Stimulated activated CD8-positive, alpha-beta memory T cell treated with anti-CD3 and anti-CD28 coated beads, Interleukin-15, amount 100 ng/mL, for 4 hours (primary cell): Measurements from ENCODE around the gene ZFYVE28.

Source experiments
- DNase-seq, 2 donors: peaks; one replicate each; pipeline ENCODE4 v3.0.0-alpha.2; 2020; ENCODE audit warnings: low read depth in 2 of 2

The ZFYVE28 gene

DNA sequence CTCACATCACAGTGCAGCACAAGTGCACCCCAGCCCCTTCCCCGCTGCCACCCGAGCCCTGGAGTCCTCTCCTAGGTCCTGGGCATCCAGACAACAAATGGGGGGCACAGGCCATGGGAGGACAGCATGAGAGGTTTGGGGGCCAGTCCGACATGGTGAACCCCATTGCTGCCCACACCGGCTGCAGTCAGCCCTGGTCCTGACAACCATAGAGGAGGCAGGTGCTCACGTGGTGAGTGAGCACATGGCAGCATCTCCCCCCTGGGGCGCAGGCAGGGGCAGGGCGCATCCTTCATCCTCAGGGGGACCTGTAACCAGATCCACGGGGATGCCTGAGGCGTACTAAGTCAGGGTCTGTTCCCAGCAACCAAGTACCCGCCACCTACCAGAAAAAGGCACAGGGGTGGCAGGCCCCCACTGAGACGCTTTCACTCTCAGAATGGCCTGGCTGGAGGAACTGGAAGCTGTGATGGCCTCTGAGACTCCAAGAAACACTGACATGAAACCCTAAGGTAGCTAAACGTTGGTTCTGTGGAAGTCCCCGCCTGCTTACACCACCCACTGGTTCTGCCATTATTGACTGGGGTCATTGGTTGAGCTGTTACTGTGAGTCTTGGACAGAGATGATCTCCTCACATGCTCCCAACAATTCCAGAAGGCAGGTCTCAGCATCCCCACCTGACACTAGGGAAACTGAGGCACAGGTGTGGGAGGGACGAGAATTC lies 6.5 kb downstream of the ZFYVE28 start:
- no peak for DNase-seq

DNA sequence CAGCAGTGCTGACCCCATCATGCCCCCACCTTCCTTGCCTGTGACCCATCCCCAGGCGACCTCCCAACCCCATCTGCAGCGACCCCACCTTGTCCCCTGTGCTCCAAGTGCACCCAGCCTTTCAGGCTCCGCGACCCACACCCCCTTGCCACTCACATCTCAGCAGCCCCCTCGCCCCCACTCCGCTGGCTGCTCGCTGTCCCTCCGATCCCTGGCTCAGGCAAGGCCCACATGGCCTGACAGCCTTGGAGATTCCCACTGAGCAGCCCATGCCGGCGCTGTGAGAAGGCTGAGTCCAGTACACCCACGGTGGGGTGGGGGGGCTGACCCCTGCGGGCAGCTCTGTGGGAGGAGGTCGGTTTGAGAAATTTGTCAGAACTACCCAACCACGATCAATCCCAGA lies 9.1 kb downstream of the ZFYVE28 start:
- DNase-seq: no peak

DNA sequence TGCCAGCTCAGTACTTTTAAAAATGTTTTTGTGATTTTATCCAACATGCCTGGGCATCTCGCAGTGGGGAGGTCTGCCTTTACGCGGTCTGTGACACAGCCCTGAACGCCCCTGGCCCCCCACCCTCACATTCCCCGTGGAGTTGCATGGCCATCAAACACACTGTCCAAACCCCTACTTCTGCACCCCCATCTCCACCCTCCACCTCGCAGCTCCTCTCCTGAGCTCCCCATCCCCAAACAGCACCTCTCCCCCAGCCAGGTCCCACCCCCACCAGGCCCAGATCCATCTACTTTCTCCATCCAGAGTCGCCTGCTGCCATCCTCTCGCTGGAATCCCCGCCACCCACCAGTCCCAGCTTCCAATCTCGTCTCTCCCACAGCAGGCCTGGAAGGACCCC lies 9.5 kb downstream of the ZFYVE28 start:
- DNase-seq: no peak

DNA sequence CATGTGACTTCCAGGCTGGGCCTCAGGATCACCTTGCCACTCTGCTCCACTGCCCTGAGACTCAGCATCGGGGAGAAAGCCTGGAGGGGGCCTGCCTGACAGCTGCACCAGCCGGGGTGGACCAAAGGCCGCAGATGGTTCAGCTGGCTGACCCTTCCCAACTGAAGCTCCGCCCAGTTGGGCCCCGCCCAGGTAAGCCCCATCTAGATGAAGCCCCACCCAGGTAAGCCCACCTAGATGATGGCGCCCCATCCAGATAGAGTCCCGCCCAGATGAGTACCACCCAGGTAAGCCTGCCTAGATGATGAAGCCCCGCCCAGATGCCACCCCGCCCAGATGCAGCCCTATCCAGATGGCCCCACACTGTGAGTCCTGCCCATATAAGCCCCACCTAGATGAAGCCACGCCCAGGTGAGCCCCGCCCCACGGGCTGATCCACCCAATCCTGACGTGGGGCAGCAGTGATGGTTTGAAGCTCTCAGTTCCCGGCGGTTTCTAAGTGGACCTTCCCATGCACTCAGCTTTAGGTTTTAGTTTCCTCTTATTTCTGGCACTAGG lies 10.0 kb downstream of the ZFYVE28 start:
- no peak for DNase-seq

DNA sequence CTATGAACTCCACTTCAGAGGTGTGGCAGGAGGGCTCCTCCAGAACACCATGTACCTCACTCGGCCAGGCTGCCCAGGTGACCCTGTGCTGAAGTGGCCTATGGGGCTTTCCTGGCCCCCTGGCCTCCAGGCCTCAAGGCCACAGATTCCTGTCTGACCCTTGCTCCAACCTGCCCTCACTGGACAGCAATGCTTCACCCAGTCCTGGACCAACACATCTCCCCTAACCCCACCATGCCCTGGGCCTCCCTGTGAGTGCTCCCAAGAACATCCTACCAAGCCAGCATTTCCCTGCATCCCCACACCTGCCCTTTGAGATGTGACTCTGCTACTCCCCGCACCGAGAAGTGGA lies 10.5 kb downstream of the ZFYVE28 start:
- no peak for DNase-seq

DNA sequence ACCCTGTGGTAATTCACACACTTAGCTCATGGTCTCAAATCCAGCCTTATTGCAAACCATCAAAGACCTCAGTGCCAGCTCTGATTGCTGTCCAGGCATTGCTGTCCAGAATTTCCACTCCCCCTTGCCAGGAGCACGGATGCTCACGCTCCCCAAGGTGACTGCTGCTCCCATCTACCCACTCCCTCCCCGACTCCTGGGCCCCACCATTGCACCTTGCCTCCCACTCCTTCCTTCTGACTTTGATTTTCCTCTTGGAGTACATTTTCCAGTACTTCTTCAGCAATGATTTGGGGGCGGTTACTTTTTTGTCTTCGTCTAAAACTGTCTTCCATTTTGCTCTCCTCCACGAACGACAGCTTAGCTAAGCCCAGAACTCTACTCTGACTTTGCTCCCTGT lies 11.5 kb downstream of the ZFYVE28 start:
- no peak for DNase-seq

DNA sequence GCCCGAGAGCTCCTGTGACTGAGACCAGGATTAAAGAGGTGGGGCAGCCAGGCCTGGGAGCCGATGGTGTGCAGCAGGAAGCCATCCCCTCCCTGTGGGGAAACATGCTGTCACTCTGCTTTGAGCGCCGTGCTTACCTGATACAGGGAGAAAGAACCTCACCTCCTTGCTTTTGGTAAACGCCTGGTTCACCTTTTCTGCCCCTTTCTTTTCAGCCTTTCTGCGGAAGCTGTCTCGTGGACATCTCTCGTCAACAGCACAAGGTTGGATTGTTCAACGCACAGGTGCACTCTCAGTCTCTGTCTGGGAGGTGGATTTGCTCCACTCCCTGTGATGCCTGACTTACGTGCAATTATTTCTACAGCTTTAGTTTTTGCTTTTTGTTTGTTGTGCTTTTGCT lies 12.0 kb downstream of the ZFYVE28 start:
- no peak for DNase-seq

DNA sequence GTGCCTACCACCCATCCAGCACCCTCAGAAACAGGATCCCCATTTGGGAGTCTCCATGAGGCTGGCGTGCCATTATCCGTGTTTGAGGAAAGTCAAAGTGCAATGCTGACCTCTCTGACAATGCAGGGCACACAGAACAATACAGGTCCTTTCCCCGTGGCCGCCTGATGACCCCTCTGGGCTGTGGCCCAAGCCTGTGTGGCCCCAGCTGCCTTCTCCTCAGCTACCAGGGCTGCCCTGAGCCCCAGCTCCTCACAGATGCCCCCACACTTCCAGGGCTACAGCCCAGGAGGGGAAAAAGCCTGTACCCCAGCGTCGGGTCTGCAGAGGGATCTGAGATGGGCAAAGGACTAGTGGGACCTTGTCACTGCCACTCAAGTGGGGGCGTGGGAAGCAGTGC lies 15.5 kb downstream of the ZFYVE28 start:
- no peak for DNase-seq

DNA sequence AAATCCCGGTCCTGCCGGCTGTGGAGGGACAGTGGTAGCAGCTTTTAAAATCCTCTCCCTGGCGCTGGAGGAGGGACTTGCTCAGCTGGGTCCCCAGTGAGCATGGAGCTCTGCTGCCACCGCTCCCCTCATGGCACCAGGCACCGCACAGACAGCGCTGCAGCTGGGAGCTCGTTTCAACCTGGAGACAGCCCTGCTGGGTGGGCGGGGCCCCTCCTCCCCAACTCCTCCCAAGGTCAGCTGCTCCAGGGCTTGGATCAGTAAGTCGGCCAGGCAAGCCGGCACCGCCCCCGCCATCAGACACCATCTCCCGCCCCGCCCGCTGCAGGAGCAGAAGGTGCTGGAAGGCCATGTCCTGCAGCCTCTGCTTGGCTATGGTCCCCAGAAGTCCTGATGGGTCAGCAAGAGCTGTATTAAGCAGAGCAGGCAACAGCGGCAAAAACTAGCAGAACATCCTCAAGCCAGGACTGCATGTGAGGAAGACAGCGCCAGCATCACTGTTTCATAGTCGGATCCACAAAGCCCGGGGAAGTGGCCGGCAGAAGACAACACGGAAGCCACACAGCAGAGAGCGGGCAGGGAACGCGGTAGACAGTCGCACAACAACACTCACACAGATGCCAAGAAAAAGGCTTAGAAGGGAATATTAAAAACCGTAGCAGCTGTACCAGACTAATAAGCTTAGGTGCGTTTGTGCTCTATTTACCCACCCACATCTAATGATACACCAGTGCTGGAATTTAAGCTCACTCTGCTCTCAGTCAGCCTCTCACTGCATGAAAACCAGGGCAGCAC lies 16.2 kb downstream of the ZFYVE28 start:
- no peak for DNase-seq

DNA sequence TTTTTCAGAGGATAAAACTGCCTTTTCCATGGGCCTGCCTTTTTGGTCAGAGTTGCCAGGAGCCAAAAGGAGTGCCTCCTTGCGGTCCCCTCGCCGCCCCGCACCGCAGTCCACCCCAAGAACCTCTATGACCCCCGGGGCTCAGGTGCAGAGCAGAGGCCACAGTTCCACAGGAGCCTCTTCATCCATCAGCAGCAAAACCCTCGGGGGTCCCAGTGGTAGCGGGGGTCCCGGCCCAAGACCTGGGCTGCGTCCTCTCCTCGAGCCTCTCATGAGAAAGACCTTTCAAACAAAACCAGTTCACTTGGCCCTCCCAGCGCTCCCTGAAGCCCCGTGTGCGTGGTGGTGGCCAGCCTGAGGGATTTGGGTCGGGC lies 16.8 kb downstream of the ZFYVE28 start:
- no peak for DNase-seq

DNA sequence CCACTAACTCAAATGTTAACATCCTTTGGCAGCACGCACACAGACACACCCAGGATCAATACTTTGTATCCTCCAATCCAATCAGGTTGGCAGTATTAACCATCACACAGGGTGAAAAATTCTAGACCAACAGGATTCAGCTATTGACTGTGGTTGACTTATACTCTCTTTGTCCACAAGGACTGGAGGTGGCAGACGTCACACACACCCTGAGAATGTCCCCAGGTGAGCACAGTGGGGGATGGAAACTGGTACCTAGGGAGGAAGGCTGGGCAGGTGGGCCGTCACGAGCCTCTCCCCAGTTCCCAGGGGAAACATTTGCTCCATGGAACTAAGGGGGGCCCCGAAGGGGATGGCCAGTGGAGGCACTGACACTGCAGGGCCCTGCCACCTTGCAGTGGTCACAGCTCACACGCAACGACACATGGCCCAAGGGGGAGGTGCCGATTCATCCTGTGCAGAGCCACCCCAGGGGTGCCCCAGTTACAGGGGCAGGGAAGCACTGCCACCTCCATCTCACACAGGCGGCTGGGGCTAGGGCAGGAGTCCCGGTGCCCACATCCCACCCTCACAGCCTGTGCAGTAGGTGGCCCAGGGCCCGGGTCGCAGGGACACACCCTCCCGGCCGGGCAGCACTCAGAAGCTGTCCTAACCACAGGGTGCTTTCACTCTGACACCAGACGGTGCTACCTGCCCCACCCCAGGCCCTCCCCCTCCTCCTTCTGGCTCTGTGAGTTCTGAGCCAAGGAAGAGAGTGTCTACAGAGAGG lies 17.4 kb downstream of the ZFYVE28 start:
- no peak for DNase-seq

DNA sequence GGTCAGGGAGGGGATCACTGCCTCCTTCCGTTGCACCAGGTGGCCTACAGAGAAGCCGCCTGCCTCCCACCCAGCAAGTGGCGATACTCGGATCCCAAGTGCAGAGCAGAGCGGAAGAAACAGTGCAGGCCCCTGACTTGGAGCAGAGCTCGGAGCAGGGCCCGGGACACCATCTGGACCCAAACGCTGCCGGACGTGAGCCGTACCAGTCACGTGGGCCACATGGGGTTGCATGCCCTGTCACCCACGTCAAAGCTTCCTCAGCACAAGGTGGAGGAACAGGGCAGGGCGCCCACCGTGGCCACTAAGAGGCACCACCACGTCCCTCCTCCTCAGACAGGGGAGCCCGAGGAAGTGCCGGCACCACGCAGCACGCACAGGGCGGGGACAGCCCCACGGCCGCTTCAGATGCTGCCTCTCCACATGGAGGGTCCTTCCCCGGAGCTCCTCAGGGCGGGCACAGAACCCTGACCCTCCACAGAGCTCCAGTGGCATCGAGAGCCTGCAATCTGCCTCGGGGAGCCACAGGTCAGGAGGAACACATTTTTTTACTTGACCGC lies 18.7 kb downstream of the ZFYVE28 start:
- no peak for DNase-seq

DNA sequence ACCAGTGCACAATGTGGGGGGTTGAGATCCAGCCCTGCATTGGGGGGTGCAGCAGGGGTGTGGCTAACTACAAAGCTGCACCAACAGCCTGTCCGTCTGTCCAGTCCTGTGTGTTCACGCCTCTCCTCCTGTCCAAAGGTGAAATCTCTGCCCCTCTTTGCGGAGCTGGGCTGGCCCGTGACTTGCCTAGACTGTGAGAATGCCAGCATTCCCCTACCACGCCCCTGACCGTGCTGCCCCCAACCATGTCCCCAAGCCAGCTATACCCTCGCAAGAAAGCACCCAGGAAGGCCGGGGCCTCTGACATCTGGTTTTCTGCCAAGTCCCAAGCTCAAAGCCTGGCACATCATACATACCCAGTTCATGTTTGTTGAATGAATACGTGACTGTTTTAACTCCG lies 19.2 kb downstream of the ZFYVE28 start:
- no peak for DNase-seq

DNA sequence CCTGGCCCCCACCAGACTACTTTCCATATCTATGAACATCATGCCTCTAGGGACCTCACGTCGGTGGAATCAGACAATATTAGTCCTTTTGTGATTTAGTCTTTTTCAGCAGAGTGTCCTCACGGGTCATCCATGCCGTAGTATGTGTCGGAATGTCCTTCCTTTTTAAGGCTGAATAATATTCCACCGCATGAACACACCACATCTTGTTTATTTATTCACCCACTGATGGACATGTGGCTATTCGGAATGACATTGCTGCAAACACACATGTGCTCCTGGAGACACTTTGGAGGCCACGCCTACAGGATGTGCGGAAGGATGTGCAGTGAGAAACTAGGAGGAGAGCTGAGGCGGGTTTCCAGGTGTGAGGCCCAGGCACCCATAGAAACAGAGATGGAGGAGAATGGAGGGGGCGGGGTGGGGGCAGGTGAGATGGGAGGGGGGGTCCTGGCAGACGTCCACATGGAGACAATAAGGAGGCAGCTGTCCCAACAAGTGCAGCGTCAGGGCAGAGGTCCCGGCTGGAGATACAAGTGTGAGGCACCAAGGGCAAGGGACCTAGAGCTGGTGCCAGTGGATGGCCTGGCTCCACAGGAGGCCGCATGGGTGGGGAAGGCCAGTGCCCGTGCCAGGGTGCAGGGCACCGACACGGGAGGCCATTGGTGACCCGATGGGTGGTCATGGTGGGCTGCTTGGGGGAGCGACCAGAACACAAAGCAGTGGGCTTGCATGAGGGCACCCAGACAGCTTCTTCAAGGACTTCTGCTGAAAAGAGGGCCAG lies 20.7 kb downstream of the ZFYVE28 start:
- DNase-seq: no peak

DNA sequence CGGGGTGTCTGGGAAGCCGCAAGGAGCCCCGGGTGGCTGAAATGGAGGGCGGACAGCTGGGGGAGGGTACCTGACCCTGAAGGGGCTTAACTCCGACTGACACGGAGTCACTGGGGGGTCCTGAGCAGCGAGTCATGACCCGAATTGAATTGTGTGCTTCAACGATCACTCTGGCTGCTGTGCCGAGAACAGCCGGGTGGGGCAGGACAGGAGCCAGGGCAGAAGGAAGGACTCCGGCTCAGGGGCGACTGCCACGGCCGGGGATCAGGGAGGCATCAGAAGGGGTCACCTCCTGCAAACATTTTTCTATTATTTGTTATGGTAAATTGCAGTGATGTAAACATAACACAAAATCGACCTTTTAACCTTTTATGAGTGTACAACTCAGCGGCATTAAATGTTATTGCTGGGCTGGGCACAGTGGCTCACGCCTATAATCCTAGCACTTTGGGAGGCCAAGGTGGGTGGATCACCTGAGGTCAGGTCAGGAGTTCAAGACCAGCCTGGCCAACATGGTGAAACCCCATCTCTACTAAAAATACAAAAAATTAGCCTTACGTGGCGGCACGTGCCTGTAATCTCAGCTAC lies 21.6 kb downstream of the ZFYVE28 start:
- DNase-seq: no peak

DNA sequence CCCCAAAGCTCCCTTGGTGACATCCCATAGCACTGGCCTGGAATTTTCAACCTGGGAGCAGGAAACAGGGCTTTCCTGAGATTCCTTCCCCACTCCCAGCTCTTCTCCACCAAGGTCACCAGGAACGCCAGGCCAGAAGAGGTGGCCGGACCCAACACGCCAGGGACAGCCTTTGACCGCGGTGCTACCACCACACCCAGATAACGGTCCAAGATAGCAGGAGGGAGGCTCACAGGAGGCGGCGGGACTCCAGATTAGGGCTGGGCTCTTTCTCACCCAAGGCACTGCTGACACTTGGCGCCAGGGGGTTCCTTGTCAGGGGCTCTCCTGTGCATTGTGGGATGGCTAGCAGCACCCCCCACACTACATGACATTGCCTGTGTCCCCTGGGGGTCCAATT lies 22.9 kb downstream of the ZFYVE28 start:
- no peak for DNase-seq

DNA sequence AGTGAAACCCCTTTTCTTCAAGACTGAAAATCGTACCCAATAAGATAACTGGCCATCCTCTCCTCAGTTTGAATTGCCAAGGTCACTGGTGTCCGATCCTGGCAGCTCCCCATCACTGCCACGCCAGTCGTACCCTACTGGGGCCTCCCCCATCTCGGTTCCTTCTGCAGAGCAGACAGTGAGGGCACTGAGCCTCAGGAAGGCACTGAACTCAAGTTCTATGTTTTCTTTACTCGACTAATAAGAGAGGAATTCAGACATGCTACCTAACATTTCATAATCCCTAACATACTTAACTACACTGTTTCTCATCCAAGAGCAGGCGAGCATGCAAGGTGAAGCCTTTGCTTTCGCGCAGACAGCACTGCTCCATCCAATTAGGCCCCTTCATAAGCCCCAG lies 23.4 kb downstream of the ZFYVE28 start:
- DNase-seq: no peak

DNA sequence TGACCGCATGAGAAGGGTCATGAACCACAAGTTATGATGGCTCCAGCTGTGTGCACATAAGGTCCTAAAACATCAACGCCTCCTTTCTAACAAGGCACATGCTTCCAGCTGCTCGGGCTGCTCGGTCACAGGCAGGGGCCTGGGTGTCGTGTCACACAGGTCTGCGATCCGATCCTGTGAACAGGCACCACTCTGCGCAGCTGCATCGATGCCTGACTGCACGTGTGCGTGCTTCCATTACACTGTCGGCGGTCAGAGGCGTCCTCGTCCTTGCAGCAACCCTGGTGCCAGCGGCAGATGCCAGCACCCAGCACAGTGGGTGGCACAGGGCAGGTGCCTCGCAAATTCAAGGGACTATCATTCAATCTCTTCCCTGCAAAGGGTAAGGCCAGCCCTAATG lies 23.9 kb downstream of the ZFYVE28 start:
- no peak for DNase-seq

DNA sequence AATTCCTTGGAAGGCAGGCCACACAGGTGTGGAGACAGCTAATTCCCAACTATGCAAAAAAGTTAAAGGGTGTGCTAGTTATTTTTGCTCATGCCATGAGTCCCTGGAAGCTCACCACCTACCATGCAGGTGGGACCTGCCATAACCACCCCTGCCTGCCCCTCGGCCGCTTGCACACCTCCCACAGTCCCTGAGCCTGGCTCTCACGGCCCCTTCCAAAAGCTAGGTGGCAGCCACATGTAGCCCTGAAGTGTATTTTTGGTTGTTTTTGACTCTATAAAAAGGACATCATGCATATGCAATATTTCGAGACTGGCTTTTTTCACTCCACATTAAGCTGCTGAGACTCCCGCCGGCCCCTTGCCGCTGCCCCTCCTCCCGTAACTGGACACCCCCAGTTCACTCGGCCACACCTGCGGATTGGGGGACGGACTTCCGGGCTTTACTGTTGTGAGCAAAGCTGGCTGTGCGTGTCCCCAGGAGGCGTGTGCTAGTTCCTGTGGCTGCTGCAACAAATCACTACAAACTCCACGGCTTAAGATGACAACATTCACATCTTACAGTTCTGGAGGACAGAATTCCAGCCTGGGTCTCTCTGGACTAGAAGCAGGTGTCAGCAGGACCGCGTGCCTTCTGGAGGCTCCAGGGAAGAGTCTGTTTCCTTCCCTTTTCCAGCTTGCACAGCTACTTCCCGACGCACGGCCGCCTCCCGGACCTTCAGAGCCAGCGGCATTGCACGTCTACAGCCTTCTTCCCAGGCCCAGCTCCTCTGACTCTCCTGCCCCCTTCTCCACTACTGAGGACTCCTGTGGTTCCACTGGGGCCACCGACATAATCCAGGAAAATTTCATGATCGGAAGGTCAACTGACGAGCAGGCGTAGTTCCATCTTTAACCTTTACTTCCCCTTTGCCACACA lies 24.8 kb downstream of the ZFYVE28 start:
- DNase-seq: no peak
